ENCODE data around the gene PPIE.

- TF ChIP-seq POLR2A (IDR thresholded peaks at IDR 0.05) (no peak), CTCF (IDR thresholded peaks at IDR 0.05) (no peak)
Measured at GRCh38 chr1:39711104-39711965, 27.3 kb upstream of the PPIE start.
